NCI-H510A (cell line): ENCODE results near the gene CHST7.
A peak's percentile ranks its signal among the peaks of the same experiment; 100 is the strongest.
"Not testable (repeated sequence)": the region's sequence is repeated elsewhere in the genome, so short reads cannot be mapped to it uniquely, and the experiment has no call there.

Experiments
- DNase-seq: peaks from one replicate; lab custom pipeline; 2025; lab: John Stamatoyannopoulos, UW

Gene CHST7

GRCh38 chrX:46573331-46573891 lies at the start of gene CHST7:
Gene CHST7, plus strand, starts transcription at chrX:46573765. Its CDS starts 167 bp downstream, at chrX:46573932.
- DNase-seq = peak; percentile 66

GRCh38 chrX:46528640-46529039 lies 44.9 kb upstream of the CHST7 start:
- not testable (repeated sequence) for DNase-seq

GRCh38 chrX:46529740-46530403 lies 43.7 kb upstream of the CHST7 start:
- not testable (repeated sequence) for DNase-seq

- DNase-seq = not testable (repeated sequence)
These were observed 43.1 kb upstream of the CHST7 start for GRCh38 chrX:46530404-46530908.

- no peak for DNase-seq
These were observed 42.1 kb upstream of the CHST7 start for GRCh38 chrX:46531442-46531841.

- DNase-seq = no peak
These were observed 30.1 kb upstream of the CHST7 start for GRCh38 chrX:46543441-46543840.

- DNase-seq = not testable (repeated sequence)
These were observed 29.0 kb upstream of the CHST7 start for GRCh38 chrX:46544527-46544926.

GRCh38 chrX:46545111-46546005 lies 28.2 kb upstream of the CHST7 start, which contains the start of gene ZNF674:
Gene ZNF674, minus strand, starts transcription at chrX:46545421. Its CDS starts 3,334 bp downstream, at chrX:46542087.
- DNase-seq = peak; percentile 81

- DNase-seq = no peak
These were observed 25.7 kb upstream of the CHST7 start for GRCh38 chrX:46547857-46548256.

GRCh38 chrX:46549914-46550313 lies 23.7 kb upstream of the CHST7 start:
- DNase-seq = no peak

- DNase-seq = no peak
These were observed 22.0 kb upstream of the CHST7 start for GRCh38 chrX:46551494-46552128.

- DNase-seq = no peak
These were observed 19.6 kb upstream of the CHST7 start for GRCh38 chrX:46553935-46554334.

- no peak for DNase-seq
These were observed 18.6 kb upstream of the CHST7 start for GRCh38 chrX:46554942-46555341.

GRCh38 chrX:46559062-46559461 lies 14.5 kb upstream of the CHST7 start:
- no peak for DNase-seq

GRCh38 chrX:46561824-46562657 lies 11.5 kb upstream of the CHST7 start:
- no peak for DNase-seq

GRCh38 chrX:46567388-46567787 lies 6.2 kb upstream of the CHST7 start:
- DNase-seq = no peak

- DNase-seq = no peak
These were observed 3.9 kb upstream of the CHST7 start for GRCh38 chrX:46569621-46570020.

- no peak for DNase-seq
These were observed 1.9 kb upstream of the CHST7 start for GRCh38 chrX:46571423-46572339.

- DNase-seq = no peak
These were observed 1.1 kb upstream of the CHST7 start for GRCh38 chrX:46572340-46572936.
